Endothelial cell of hepatic sinusoid (primary cell): ENCODE data around the gene ANKRD53.

Experiments used
- in situ Hi-C: cut with HindIII; loops from 2 replicates; pipeline ENCODE4 v1.10.0; 2017; ENCODE audit warnings: low sequenced_read_pairs

Gene ANKRD53

GRCh38 chr2:70962885-70963878 lies 15.2 kb upstream of the ANKRD53 start:
- in situ Hi-C loops, result no loop called here

GRCh38 chr2:70964133-70964532 lies 14.3 kb upstream of the ANKRD53 start:
- in situ Hi-C loops, result no loop called here

- in situ Hi-C loops, result no loop called here
Measured at GRCh38 chr2:70964596-70965386, 13.6 kb upstream of the ANKRD53 start.

- in situ Hi-C loops, result no loop called here
Measured at GRCh38 chr2:70965506-70965905, 12.9 kb upstream of the ANKRD53 start.

- in situ Hi-C loops, result no loop called here
Measured at GRCh38 chr2:70966681-70967080, 11.7 kb upstream of the ANKRD53 start.

- in situ Hi-C loops, result no loop called here
Measured at GRCh38 chr2:70967189-70967588, 11.2 kb upstream of the ANKRD53 start.

GRCh38 chr2:70974592-70974991 lies 3.8 kb upstream of the ANKRD53 start:
- in situ Hi-C loops, result no loop called here

- in situ Hi-C loops, result no loop called here
Measured at GRCh38 chr2:70975237-70975636, 3.2 kb upstream of the ANKRD53 start.

GRCh38 chr2:70977605-70978205 lies 725 bp upstream of the ANKRD53 start:
- in situ Hi-C loops, result no loop called here

- in situ Hi-C loops, result no loop called here
Measured at GRCh38 chr2:70979180-70979488, 704 bp downstream of the ANKRD53 start.

- in situ Hi-C loops, result no loop called here
Measured at GRCh38 chr2:70979626-70980025, 1.2 kb downstream of the ANKRD53 start.

- in situ Hi-C loops, result no loop called here
Measured at GRCh38 chr2:70981421-70981820, 3.0 kb downstream of the ANKRD53 start.

GRCh38 chr2:70981866-70982810 lies 3.7 kb downstream of the ANKRD53 start:
- in situ Hi-C loops, result no loop called here

GRCh38 chr2:70982971-70983370 lies 4.5 kb downstream of the ANKRD53 start:
- in situ Hi-C loops, result no loop called here

- in situ Hi-C loops, result no loop called here
Measured at GRCh38 chr2:70983506-70984227, 5.2 kb downstream of the ANKRD53 start.

GRCh38 chr2:70984228-70984575 lies 5.8 kb downstream of the ANKRD53 start:
- in situ Hi-C loops, result no loop called here

GRCh38 chr2:70984576-70985282 lies 6.3 kb downstream of the ANKRD53 start:
- in situ Hi-C loops, result no loop called here

GRCh38 chr2:70985283-70985688 lies 6.9 kb downstream of the ANKRD53 start:
- in situ Hi-C loops, result no loop called here

GRCh38 chr2:70985956-70986355 lies 7.5 kb downstream of the ANKRD53 start:
- in situ Hi-C loops, result no loop called here
